ENCODE measurements around the gene DSN1.

DNA sequence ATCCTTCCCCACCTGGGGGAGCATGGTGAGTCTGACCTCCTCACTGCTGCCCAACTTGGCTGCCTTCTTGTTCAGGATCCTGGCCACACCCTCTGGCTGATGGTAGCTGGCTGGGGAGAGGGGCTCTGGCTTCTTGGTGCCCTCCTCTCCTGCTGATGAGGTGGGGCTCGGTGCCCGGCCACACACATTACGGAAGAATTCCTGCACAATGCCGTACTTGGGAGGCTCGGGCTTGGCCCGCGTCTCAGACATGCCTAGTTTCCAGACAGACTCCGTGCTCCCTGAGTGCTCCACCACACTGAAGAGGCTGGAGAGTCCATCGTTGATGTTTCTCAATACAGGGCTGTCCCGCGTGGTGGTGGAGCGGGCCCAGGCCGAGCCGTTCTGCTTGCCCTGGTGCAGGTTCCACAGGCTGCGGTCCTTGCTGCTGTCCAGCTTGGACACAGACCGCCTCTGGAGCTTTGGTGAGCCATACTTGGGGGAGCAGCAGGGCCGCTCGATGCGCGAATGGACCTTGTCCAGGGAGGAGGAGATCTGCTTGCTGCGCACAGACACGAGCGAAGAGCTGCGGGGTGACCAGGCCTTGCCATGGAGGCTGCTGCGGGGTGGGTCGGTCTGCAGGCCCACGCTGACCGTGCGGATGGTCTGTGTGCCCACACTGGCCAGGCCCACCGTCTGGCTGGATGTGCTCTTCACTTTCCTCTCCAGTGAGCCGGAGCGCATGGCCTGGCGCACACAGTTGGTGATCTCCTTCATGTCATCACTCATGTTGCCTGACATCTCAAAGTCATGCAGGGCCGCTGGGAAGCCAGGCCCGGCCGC, 19.9 kb upstream of the DSN1 start:
- TF ChIP-seq, protein P1, sequence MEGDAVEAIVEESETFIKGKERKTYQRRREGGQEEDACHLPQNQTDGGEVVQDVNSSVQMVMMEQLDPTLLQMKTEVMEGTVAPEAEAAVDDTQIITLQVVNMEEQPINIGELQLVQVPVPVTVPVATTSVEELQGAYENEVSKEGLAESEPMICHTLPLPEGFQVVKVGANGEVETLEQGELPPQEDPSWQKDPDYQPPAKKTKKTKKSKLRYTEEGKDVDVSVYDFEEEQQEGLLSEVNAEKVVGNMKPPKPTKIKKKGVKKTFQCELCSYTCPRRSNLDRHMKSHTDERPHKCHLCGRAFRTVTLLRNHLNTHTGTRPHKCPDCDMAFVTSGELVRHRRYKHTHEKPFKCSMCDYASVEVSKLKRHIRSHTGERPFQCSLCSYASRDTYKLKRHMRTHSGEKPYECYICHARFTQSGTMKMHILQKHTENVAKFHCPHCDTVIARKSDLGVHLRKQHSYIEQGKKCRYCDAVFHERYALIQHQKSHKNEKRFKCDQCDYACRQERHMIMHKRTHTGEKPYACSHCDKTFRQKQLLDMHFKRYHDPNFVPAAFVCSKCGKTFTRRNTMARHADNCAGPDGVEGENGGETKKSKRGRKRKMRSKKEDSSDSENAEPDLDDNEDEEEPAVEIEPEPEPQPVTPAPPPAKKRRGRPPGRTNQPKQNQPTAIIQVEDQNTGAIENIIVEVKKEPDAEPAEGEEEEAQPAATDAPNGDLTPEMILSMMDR (IDR thresholded peaks at IDR 0.05; ENCODE audit: low read length), result no peak
- no peak for TF ChIP-seq EZH2 (IDR thresholded peaks at IDR 0.05; ENCODE audit: borderline replicate concordance, low read length)

Measured in OCI-LY1 (cell line).